Dedifferentiated amniotic fluid mesenchymal stem cell (primary cell): ENCODE results near the gene IQCM.

ENCODE experiments used
- DNase-seq: peaks from one replicate; pipeline ENCODE4 v3.0.0-alpha.2; 2016; ENCODE audit errors: extremely low spot score

The IQCM gene

DNA sequence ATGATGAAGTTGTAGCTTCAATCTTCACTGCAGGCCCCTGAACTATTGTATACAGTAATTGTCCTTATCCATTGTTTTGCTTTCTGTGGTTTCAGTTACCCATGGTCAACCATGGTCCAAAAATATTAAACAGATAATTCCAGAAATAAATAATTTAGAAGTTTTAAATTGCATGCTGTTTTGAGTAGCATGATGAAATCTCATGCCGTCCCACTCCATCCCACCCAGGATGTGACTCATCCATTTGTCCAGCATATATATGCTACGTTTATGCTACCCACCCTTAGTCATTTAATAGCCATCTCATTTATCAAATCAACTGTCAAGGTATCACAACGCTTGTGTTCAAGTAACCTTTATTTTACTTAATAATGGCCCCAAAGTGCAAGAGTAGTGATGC, 34.5 kb downstream of the IQCM start:
- DNase-seq, result no peak

DNA sequence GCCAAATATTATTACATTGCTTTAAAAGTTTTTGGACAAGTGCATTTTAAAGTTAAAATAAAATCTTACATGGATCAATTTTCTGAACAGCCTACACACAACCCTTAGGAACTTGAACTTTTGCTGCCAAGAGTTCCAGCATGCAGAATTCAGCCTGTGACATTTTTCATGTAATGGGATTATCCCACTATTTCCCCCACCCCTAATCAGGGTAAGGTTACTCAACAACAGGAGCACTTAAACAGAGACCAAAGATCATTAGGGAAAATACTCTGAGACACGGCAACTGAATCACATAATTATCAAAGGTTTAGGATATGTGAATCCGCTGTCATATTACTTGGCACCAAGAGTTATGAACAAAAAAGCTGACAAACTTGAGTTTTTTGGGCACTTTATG, 47.2 kb downstream of the IQCM start:
- DNase-seq, result no peak

DNA sequence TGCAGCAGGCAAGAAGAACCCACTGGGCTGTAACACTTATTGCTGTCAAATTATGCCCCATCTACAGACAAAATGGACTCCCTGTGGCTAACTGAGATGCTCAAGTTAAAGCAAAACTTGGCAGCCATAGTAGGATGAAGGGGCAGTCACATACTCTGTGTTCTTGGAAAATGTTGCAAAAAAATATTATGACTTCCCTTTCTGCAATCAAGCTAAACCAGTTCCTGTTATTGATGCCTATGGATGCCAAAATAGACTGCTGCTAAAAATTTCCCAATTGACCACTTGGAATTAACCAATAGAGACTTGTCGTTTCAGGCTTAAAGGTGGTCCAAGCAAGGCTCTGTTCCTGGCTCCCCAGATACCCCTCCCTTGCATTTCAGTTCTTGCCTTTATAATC, 49.5 kb downstream of the IQCM start:
- DNase-seq, result no peak

DNA sequence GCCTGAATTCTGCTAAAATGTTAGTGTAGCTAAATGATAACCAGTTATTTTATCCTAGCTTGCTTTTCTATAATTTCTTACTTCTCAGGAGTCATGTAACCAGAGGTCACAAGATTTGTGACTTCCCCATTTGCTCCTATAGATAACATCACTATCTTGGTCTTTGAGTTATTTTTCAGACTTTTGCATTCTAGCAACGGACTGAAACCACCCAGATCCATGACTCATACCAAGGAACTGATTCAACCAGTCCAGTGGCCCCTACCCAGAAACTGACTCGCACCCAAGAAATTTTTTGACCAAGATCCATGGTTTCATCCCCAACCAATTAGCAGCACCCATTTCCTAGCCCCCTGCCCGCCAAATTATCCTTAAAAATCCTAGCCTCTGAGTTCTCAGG, 50.0 kb downstream of the IQCM start:
- peak; percentile 38 for DNase-seq

DNA sequence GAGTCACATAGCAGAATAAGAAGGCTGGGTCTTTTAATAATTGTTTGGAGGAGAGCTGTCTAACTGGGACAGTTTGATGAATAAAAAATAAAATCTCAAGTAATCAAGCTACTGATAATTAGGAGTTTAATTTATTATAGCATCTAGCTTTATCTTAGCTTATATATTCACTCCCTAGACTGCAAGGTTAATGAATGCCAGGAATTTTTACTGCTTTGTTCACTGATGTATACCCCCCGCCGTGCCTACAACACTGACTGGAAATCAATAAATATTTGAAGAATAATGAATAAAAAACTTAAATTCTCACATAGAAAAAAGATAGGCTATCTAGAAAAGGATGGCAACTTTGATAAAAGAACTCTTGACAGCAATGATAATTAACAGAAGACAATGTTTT, 59.7 kb downstream of the IQCM start:
- DNase-seq, result no peak

DNA sequence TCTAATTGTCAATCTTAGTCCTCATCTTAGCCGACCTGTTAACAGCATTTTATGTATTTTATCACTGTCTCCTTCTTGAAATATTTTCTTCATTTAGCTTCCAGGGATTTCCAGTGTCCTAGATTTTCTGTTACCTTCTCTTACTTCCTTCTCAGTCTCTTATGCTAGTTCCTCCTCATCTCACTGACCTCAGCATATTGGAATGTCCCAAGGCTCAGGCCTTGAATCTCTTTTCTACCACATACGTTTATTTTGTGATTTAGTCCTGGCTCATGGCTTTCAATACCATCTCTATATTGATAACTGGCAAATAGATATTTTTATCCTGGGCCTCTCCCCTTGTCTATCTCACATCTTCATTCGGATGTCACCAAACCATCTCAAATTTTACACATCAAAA, 61.1 kb downstream of the IQCM start:
- no peak for DNase-seq

DNA sequence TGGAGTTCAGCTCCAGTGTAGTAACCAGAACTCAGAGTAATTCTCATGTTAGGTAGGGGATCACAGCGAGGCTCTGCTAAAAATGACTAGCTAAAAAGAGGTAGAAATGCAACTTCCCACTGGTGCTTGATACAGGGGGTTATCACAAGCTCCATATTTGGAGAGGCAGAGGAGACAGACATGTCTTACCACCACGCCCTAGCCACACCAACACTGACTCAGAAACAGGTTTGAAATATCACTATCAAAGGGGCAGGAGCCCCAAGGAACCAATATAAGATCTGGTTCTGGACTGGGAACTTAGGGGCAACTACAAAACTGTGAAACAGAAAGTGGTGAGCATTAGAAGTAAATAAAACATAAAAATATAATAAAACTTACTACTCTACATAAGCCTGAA, 62.9 kb downstream of the IQCM start:
- DNase-seq, result no peak

DNA sequence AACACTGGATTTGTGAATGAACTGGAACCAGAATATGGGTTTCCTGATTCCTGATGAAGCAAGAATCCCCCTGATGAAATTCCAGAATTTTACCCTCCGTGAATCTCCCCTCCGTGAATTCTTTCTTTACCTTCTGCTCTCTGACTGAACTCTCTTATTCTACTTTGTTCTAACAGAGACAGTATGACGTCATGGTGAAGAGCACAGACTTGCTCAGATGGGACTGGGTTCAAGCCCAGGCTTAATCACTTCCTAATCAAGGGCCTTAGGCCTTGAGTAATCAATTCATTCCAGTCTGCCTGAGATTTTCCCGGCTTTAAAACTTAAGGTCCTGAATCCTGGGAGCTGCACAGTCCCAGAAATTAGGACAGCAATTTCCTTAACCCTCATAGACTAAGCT, 64.5 kb downstream of the IQCM start:
- DNase-seq, result no peak

DNA sequence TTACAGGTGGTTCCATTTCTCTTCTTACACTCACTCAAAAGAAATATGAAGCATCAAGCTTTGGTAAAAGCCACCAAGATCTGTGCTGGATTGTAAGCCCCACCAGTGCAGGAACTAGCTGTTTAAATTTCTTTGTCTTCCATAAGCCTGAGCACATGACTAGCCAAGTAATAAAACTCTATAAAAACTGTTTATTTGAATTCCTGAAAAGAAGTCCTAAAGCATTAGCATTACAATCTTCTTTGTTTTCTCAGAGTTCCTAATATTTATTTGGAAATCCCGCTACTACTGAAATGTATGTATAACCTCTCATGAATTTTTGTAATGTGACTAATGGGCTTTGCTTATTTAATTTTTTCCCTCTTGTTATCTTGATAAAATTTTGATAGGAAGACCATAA, 65.9 kb downstream of the IQCM start:
- no peak for DNase-seq

DNA sequence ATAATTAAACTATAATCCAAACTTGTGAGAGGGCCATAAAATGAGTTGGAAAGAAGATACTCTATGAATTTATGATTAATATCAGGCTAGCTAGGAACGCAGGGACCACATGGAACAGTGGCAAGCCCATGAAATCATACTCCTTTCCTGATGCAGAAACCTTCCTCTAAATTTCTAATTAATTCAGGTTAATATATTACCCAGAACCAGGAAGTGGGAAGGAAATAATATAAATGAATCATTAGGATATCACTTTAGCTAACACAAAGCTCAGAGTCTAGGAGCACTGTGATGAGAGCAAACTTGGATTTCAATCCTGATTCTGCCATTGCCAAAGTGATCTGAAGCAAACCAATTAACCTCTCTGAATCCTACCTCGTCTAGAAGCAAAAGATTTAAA, 68.0 kb downstream of the IQCM start:
- no peak for DNase-seq

DNA sequence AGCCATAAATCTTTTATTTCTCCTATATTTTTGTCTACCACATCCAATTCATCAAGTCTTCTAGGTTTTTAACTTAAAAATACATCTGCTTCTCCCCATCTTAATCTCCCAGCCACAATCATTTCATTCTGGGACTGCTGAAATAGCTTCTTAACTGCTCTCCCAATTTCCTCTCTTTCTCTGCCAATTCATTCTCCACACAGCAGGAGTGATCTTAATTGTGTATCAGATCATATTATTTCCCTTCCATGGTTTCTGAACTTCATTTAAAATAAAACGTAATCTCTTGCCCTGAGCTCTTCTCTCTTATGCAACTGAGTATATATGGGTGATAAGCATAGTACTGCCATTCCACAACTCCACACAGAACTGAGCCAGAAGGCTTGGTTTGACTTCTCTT, 69.4 kb downstream of the IQCM start:
- no peak for DNase-seq

DNA sequence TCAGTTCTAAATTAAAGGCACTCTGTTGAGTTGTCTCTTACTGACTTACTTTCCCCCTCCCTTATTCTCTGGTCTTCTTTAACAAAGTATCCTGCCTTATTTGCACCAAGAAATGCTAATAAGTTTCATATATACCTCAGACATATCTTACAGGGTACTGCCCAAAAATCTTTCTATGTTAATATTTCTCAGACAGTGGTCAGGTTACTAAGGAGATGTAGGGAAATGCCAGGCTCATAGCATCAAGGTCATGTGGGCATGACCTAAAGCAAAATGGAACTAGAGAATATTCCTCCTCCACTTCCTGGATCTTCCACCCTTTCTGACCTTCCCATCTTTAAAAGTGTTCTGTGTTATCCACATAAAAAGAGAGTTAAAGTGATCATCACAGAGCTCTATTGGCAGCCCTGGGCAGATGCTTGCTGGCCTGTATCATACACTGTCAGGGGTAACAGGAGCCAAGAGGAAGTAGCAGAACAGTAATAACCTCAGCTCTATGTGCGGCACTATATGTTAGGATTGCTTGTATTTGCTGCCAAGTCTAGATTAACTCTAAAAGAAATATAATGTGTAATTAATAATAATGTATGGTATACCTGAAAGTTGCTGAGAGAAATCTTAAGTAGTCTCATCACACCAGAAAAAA, 74.3 kb downstream of the IQCM start:
- no peak for DNase-seq

DNA sequence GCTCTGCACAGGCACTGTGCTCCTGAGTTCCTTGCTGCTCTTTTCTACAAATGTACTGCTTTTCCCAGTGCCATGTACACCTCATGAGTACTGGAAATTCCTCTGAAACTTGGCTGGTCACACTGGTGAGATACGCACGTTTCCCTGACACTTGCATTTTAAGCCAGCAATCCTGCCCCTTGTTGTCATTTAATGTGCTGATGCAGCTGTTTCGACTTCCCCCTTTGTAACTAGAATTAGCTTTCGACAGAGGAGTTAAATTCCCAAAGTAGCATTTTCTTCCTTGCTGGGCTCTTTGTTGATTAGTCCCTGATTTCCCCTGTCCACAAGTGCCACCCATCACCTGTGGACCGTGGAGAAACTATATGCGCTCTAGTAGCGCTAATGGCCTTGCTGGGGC, 77.5 kb downstream of the IQCM start:
- no peak for DNase-seq

DNA sequence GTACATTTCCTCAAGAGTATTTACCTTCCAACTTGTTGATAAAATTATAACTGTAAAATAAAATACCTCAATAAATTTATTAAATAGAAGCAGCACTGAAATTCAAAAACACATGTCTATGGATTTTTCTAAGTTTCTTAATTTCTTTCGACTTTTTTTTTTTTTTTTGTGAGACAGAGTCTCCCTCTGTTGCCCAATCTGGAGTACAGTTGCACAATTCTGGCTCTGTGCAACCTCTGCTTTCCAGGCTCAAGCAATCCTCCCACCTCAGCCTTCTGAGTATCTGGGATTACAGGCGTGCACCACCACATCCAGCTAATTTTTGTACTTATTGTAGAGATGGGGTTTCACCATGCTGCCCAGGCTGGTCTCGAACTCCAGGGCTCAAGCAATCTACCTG, 79.8 kb downstream of the IQCM start:
- DNase-seq, result no peak

DNA sequence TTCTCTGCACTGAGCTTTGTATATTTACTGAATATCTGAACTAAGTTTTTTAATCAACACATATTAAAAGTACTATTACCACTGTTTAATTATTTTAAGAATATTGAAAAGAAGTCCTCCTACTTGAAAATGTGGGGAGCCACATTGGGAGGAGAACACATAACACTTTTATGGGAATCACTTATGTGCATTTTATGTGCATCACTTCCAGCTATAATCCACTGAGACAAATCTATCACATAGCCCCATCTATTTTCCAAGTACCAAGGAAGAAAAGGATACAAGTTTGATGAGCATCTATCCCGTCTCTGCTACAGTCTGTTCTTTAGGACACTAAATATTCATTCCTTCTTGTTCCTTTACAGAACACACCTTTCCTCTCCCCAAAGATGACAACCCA, 87.2 kb downstream of the IQCM start:
- DNase-seq, result no peak

DNA sequence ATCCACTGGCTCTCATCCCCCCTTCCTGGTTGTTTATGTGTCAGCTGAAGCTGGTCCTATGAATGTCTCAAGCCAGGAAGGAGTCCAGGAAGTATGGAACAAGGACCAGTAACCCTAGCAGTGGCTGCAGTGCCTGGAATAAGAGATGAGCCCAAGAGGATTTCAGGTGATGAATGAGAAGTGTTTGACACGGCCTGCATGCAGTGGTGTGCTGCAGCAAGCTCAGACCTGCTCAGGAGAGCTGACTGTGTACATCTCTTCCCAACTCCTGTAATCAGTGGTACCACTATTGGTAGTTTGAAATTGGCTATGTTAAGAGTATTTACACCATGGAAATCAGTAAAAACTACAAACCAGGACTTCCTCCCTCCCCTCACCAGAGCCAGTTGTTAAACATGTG, 88.0 kb downstream of the IQCM start:
- DNase-seq, result no peak

DNA sequence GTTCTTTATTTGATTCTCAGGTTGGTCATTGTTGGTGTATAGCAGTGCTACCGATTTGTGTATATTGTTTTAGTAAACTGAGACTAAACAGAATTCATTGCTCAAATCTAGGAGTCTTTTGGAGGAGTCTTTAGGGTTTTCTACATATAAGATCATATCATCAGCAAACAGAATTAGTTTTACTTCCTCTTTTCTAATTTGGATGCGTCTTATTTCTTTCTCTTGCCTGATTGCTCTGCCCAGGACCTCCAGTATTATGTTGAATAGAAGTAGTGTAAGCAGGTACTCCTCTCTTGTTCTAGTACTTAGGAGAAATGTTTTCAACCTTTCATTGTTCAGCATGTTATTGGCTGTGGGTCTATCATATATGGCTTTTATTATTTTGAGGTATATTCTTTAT, 92.6 kb downstream of the IQCM start:
- no peak for DNase-seq

DNA sequence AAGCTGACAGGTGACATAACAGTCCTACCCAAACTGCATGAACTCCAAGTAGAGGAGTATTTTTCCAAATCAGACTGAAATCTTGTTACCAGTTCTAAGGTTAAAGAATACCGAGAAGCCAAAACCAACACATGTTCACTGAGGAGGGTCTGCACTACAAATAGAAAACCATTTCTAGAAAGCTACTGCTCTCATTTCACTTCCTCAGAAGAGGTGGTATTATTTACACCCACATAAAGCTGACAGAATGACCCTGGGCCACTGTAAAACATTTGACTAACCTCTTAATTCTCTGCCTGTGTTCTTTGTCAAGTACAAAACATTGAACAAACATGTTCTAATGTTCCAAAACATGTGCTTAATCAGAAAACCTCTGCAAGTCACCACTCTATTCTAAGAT, 95.8 kb downstream of the IQCM start:
- no peak for DNase-seq

DNA sequence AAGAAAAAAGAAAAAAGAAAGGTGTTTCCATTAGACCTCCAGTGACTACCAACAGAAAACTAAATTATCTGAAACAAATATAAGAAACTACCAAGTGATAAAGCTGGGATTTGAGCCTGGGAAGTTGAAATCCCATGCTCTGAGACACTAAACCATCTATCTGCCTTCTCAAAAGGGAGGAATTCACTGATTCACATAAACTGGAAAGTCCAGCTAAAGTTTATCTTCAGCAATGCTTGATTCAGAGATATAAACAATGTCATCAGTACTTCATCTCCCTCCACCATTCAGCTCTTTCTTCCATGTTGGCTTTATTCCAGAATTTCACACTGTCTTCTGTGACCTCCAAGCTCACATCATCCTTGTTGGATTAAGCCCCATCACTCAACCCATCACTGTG, 96.3 kb downstream of the IQCM start:
- no peak for DNase-seq

DNA sequence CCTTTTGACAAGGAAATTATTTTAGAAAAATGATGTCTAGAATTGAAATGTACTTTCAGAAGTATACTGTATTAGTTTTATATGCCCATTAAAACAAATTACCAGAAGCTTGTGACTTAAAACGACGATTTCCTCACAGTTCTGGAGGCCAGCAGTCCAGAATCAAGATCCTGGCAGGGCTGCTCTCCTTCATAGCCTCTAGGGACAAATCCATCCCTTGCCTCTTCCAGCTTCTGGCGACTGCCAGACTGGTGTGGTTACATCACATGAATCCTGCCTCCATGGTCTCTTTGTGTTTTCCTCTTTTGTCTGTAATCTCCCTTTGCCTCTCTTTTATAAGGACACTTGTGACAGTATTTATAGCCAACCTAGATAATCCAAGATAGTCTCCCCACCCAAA, 97.1 kb downstream of the IQCM start:
- no peak for DNase-seq

DNA sequence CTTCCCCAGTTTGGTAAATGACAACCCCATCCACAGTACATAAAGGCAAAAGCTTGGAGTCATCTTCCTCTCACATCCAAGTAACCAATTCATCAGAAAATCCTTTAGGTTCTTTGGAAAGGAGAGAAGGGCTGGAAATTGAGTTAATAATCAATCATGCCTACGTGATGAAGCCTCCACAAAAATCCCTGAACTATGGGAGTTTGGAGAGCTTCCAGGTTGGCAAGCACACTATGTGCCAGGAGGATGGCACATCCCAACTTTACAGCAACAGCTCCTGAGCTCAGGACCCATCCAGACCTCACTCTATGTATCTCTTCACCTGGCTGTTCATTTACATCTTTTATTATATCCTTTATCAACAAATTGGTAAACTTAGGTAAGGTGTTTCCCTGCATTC, 98.9 kb downstream of the IQCM start:
- no peak for DNase-seq

DNA sequence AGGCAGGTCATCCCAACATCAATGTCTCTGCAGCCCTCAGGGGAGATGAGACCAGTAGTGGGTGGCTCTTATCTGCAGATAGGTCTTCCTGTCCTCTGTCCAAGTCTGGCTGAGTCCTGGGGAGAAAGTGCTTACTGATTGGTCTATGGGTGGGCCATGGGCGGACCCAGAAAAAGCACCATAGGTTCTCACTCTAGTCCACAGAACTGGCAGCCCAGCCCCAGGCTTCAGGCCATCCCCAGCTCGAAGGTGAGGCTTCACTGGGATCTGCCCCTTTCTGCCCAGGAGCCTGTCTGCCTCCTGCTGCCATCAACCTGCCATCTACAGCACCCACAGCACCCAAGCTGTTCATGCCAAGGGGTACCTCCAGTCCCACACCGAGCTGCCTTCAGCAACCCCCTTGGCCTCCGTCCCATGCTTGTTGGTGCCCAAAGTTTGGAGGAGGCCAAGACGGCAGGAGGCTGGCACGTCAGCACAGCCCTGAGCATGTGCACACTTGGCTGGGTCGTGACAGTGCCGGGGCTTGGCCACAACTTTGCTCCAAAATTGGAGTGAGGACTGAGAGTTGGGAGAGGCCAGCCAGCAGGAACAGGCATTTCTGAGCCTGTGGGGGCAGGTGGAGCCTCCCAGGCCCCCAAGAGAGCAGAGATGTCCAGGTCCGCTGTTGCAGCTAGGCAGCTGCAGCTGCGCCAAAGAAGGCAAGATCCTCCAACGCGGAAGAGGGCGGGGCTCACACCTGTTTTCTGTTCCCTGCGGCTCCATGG, 99.6 kb downstream of the IQCM start:
- DNase-seq, result no peak

DNA sequence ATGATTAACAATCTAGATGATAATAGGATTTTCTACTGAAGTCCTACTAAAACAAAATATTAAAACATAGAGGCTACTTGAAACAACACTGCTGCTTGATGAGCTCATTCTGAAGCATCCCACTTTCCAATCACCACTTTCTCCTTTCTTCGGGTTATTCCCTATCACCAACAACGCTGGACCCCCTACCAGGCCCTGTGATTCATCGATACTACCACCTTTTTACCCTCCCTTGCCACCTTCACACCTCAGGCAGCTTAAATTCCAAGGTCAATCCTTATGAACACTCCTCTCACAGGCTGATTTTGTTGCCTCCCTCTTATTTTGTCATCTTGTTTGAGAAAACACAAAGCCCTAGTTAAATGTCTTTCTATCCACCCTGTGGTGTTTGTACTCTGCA, 102.6 kb downstream of the IQCM start:
- DNase-seq, result no peak
